Renal cortical epithelial cell (primary cell): ENCODE measurements around the gene NUAK1. TPM values are rescaled to one million over a fixed set of nuclear protein-coding genes. Genes with fewer than 3 reads are reported as not detected.

Source experiments
- DNase-seq: peaks from one replicate; pipeline ENCODE4 v3.0.0-alpha.2; 2011; ENCODE audit warnings: low read depth
- total RNA-seq: library from RNA; depleted of rRNA; stranded (reverse); fragments of >200 nt; gene quantifications from 2 replicates; pipeline ENCODE4 v1.2.3, GENCODE V29; 2014

NUAK1 gene
- total RNA-seq, 1 donor from 2014 or later, result 10.8 TPM

- peak; percentile 28 for DNase-seq
Measured at GRCh38 chr12:106082216-106083175, 56.3 kb downstream of the NUAK1 start.

DNA sequence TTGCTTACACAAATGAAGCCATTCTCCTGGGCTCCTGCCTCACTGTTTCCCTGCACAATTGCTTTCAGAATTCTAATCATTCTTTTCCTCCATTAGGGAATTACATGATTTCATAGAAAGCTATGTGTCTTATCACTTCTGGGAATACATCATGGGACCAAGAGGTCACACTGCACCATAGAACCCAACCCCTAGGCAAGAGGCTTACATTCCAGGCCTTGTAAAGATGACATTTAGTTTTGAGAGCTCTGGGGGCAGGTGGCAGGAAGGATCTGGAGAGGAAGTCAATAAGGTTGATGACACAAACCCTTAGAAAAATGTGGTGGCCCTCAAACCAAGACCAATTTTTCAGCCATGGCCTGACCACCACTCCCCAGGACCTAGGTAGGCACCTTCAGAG, 57.1 kb downstream of the NUAK1 start:
- no peak for DNase-seq

- DNase-seq, result no peak
Measured at GRCh38 chr12:106080791-106081170, 58.0 kb downstream of the NUAK1 start.

DNA sequence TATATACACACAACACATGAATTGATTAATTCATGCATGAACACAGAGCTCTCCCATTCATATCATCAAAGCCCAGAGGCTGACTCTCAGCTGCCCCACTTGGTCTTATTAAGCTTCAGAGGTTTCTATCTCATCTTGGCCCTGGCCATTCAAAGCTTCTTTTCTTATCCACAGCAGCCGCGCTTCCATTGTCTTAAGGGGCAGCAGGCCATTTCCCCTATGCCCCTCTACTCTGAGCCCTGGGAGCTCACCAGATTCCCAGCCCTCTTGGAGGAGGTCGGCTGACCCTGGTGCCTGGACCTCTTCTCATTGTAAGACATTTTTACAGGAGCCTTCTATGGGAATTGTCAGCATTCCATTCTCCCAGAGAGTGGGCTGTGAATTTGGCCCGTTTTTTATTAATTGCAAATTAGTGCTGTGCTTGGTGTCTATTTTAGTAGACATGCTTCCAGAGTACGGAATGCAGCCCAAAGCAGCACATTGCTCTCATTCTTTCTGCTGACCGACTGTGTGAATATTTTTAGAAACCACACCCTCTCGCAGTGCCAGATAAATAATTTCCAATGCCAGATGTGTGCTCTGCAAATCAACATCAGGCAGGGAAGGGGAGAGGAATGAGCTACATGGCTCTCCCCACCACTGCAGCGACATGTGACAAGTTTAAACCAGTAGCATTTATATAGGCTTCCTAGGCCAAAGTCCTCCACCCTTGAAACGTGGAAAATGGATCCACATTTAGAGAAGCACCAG, 58.5 kb downstream of the NUAK1 start:
- DNase-seq, result peak; percentile 66

DNA sequence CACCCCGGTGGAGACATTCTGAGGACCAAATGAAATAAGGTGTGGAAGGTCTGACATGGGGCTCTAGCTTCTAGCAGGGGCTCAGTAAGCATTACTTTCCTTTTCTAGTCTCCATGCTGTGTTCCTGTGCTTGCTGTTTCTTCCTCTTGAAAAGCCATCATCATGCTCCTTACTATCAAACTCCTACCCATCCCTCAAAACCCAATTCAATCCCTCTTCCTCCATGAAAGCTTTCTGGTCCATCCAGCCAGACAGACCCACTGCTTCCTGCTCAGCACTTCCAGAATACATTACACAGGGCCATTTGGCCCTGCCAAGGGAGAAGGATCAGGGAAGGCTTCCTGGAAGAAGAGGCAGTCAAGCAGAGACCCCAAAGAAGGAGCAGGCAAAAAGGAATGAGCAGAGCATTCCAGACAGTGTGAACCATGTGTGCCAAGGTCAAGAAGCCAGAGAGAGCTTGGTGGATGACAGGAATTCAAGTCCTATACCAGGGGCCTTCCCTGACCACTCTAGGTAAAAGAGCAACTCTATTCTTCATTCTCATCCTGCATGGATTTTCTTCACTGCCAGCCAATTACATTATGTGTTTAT, 59.5 kb downstream of the NUAK1 start:
- DNase-seq, result peak; percentile 39

DNA sequence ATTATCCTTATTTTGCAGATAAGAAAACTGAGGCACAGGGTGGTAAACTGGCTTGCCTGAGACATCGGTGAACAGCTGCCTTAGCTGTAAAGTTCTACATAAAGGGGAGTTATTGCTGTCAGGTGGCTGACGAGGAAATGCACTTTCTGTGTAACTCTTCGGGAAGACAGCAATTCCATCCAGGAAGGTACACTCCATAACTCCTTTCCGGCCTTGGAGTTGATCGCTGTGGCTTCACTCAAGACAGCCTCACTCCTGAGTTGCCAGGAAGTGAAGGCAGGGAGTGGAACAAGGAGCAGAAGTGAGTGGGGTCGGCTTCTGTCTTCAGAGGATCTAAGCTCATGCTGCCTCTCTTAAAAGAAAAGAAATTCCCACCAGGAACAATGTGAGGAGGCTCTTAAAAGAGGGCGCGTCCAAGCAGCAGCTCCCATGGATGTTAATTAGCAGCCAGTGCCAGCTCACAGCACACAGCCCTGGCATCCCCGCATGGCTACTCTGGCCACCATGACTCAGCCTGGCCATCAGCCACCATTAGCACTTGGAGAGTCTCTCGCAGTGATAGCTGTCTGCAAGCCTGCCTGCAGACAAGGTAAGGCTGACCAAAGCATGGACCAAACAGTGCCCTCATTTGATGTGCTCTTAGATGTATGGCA, 60.3 kb downstream of the NUAK1 start:
- peak; percentile 93 for DNase-seq

DNA sequence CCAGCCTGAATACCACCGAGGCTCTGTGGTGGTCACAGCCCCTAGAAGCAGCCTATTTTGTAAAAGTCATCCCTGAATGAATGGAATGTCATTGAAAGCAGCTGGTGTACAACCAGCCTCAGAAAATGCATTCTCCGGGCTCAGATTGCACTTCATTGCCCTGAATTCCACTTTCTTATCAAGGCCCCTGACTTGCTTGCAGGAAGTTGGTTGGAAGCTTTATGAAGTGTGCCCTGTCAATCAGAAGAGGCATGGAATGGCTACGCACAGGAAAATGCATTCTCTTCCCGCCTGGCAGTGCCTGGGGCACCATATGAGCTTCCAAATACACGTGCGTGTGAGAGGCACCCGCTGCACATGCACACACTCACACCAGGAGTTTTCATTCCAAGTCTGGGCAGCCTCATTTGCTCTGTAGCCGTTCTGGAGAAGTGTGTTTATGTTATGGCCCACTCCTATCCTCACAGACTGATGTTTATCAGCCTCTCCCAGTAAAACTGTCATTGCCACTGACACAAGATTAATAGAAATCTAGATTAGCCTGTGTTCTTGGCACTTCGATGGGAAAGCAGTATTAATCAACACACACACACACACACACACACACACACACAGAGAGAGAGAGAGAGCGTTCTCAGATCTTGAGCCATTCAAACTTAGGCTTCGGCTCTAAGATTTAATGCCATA, 63.9 kb downstream of the NUAK1 start:
- peak; percentile 78 for DNase-seq

- no peak for DNase-seq
Measured at GRCh38 chr12:106074361-106074705, 64.4 kb downstream of the NUAK1 start.

DNA sequence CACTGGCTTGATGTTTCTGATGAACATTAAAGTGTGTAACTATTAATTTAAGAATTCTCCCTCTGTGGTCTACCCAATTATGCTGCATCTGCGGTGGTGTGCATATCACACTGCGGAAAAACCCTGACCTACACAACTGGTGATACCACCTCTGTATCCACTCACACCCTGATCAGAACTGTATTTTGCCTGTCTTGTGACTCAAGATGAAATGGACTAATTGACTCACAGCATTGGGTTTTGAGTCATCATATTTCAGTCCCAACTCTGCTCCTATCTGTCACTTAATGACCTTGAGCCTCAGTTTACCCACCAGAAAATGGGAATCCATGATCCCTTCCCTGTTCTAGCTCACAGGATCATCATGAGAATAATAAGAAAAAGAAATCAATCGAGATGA, 65.6 kb downstream of the NUAK1 start:
- DNase-seq, result no peak

DNA sequence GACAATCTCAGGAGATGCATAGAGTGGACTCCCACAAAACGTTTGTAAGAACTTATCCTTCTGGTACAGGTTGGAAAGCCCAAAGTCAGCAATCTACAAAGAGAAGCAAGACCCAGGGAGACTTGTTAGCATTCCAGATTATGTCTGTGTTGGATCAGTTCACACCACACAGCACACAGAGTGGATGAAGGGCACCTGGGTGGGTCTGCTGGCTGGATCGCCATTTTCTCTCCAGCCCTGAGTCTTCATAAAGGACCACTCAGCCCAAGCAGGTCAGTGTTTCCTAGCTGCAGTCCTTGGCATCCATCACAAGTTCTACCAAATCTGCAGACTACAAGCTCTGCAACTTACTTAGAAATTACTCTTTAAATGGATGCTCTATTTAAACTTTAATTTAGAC, 66.0 kb downstream of the NUAK1 start:
- DNase-seq, result no peak

DNA sequence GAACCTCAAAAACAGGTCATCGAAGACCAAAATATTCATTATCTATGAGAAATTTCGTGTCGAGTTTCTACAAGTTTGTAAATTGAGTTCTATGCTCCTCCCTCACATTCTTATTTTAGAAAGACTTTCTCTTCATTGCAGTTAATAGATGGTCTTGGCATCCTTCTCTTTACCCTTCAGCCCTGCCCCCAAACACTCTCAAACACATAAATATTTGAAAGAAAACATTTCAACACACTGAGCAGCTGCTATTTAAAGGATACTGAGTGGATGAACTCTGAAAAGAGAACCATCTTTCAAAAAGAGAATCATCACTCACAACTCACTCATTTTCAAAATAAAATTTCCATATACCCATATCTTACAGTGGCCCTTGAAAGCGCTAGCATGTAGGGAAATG, 67.1 kb downstream of the NUAK1 start:
- no peak for DNase-seq

GRCh38 chr12:106070611-106071010, 68.1 kb downstream of the NUAK1 start:
- DNase-seq, result no peak

GRCh38 chr12:106070147-106070546, 68.6 kb downstream of the NUAK1 start:
- no peak for DNase-seq

DNA sequence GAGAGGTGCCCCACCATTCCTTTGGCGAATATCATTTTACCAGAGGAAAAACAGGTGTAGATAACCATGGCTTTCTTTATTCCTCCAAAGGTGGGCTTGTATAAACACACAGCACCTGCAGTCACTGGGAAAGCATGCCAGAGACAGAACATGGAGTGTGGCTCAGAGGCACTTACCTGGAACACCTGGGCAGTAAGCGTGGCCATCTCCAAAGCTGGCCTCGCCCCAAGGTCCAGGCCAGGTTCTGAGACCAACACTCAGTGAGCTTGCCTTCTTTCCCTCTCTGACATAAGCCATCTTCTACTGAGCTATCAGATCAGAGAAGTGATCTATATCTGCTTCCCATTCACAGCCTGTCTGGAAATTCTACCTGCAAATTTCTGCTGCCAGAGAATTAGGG, 70.5 kb downstream of the NUAK1 start:
- DNase-seq, result no peak

DNA sequence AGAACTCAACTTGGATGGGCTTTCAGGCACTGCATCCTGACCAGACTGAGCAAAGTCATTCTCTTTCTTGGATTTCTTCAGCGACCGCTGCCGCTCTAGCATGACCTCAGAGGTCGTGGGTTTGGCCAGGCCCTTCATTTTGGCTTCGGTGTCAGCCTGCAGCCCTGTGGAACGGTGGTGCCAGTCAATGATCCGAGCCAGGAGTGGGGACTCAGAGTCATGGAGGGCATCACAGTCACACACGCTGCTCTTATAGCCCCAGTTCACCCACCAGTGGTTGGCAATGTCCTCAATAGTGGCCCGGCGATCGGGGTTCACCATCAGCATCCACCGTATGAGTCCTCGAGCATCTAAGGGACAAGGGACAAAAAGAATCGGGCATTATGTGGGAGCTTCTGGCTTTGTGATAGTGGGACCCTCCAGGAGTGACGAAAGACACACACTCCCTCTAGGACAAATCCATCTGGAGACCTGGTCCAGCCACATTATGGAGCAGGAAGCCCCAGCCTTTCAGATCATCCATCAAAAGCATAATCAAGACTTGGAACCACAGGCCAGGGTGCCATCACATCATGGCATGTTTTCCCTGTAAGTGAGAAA, 71.0 kb downstream of the NUAK1 start:
- DNase-seq, result no peak

GRCh38 chr12:106066726-106067325, 71.9 kb downstream of the NUAK1 start:
- no peak for DNase-seq

GRCh38 chr12:106066051-106066705, 72.6 kb downstream of the NUAK1 start:
- DNase-seq, result no peak

- no peak for DNase-seq
Measured at GRCh38 chr12:106065506-106065905, 73.2 kb downstream of the NUAK1 start.

DNA sequence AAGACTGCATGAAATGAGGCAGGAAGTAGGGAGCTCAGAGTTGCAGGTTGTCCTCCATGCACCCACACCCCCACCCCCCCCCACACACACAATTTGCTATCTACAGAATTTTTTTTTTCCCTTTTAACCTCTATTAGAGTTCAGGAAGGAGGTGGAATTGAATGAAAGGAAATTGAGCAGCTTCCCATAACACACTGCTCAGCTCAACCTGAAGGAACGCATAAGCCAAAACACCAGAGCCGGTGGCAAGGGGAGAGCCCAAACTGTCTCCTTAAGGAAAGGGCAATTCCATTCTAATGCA, 74.1 kb downstream of the NUAK1 start:
- no peak for DNase-seq
